PFSK-1 (cell line): ENCODE data around the gene LDLRAP1.

Source experiments
- FOXP2 ChIP-seq: optimal IDR thresholded peaks from 2 replicates; pipeline ENCODE3; 2011; ENCODE audit warnings: borderline replicate concordance, control low read depth, inconsistent platforms; ENCODE audit not compliant: insufficient read depth; ENCODE audit errors: extremely low read length, extremely low read depth
- POLR2AphosphoS5 ChIP-seq: IDR thresholded peaks from 2 replicates; pipeline ENCODE4 v1.6.1; 2012; ENCODE audit warnings: low read depth, mild to moderate bottlenecking, control low read depth, low read length, moderate library complexity
- SIN3A ChIP-seq: IDR thresholded peaks from 2 replicates; pipeline ENCODE4 v1.6.1; 2012; ENCODE audit warnings: mild to moderate bottlenecking, low read length, moderate library complexity, borderline replicate concordance; ENCODE audit not compliant: insufficient read depth
- TAF1 ChIP-seq: IDR thresholded peaks from 2 replicates; pipeline ENCODE4 v1.6.1; 2012; ENCODE audit warnings: low read length, control low read depth, borderline replicate concordance; ENCODE audit not compliant: insufficient read depth
- TF ChIP-seq, protein P1 (sequence below), 2 experiments: IDR thresholded peaks; 2 replicates each; pipeline versions ENCODE4 v1.6.1 to v1.8.0; 2011 to 2012; ENCODE audit warnings: low read depth in 2 of 2, low read length in 2 of 2, control low read depth in 1 of 2, inconsistent platforms in 1 of 2, mild to moderate bottlenecking in 1 of 2, moderate library complexity in 1 of 2; ENCODE audit not compliant: insufficient read depth in 1 of 2

LDLRAP1 gene

GRCh38 chr1:25555753-25556092 lies 12.3 kb downstream of the LDLRAP1 start:
- no peak for TF ChIP-seq POLR2AphosphoS5
- TF ChIP-seq FOXP2, result no peak

DNA sequence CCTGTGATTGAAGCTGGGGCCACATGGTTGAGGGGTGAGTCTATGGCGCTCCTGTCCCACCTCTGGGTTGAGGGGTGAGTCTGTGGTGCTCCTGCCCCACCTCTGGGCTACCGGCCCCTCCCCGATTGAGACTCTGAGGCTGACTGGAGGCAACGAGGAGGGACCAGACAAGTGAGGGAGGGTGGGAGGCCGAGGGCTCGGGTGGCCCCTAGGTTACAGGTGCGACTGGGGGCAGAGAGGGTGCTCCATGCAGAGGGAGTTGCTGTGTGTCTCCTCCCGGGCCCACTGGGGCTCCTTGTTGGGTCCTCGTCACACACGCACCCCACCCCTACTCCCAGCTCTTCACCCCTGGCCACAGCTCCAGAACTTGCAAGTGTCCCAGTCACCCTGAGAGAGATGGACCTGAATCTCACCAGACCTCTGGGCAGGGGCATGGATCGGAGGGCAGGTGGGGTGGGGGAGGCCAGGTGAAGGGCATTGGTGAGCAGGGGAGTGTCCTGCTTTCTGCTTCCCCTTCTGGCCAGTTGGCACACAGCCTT lies 12.8 kb downstream of the LDLRAP1 start:
- TF ChIP-seq TAF1 (no peak), SIN3A (no peak), FOXP2 (no peak), POLR2AphosphoS5 (no peak)
- TF ChIP-seq, protein P1, sequence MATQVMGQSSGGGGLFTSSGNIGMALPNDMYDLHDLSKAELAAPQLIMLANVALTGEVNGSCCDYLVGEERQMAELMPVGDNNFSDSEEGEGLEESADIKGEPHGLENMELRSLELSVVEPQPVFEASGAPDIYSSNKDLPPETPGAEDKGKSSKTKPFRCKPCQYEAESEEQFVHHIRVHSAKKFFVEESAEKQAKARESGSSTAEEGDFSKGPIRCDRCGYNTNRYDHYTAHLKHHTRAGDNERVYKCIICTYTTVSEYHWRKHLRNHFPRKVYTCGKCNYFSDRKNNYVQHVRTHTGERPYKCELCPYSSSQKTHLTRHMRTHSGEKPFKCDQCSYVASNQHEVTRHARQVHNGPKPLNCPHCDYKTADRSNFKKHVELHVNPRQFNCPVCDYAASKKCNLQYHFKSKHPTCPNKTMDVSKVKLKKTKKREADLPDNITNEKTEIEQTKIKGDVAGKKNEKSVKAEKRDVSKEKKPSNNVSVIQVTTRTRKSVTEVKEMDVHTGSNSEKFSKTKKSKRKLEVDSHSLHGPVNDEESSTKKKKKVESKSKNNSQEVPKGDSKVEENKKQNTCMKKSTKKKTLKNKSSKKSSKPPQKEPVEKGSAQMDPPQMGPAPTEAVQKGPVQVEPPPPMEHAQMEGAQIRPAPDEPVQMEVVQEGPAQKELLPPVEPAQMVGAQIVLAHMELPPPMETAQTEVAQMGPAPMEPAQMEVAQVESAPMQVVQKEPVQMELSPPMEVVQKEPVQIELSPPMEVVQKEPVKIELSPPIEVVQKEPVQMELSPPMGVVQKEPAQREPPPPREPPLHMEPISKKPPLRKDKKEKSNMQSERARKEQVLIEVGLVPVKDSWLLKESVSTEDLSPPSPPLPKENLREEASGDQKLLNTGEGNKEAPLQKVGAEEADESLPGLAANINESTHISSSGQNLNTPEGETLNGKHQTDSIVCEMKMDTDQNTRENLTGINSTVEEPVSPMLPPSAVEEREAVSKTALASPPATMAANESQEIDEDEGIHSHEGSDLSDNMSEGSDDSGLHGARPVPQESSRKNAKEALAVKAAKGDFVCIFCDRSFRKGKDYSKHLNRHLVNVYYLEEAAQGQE (IDR thresholded peaks at IDR 0.05; ENCODE audit: insufficient read depth in 1 of 2, low read depth in 2 of 2, low read length in 2 of 2), result no peak

GRCh38 chr1:25556791-25557476 lies 13.5 kb downstream of the LDLRAP1 start:
- no peak for TF ChIP-seq POLR2AphosphoS5

GRCh38 chr1:25557543-25557942 lies 14.1 kb downstream of the LDLRAP1 start:
- no peak for TF ChIP-seq POLR2AphosphoS5
- no peak for TF ChIP-seq FOXP2
- no peak for TF ChIP-seq TAF1
- TF ChIP-seq, protein P1 (IDR thresholded peaks at IDR 0.05; ENCODE audit: insufficient read depth in 1 of 2, low read depth in 2 of 2, low read length in 2 of 2), result no peak

DNA sequence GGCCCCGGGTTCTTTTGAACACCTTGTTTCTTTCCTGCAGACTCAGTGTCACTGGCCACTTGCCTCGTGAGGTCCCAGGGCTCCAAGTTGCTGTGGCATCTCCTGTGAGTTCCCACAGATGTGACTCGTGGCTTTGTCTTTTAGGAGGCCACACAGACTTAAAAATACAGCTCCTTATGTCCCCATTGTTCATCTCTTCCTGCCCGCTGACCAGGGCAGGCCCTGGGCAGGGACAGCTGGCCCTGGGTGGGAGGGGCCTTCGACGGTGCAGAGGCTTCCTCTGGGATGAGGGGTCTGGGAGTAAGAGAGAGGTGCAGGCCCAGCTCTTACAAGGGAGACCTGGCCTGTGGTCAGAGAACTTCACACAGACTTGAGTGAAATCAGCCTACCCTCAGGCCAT lies 15.6 kb downstream of the LDLRAP1 start:
- TF ChIP-seq, protein P1 (IDR thresholded peaks at IDR 0.05; ENCODE audit: insufficient read depth in 1 of 2, low read depth in 2 of 2, low read length in 2 of 2), result no peak
- TF ChIP-seq SIN3A (no peak), TAF1 (no peak), FOXP2 (no peak), POLR2AphosphoS5 (no peak)

GRCh38 chr1:25560001-25560400 lies 16.6 kb downstream of the LDLRAP1 start:
- no peak for TF ChIP-seq SIN3A
- TF ChIP-seq TAF1, result no peak
- no peak for TF ChIP-seq FOXP2
- TF ChIP-seq, protein P1 (IDR thresholded peaks at IDR 0.05; ENCODE audit: insufficient read depth in 1 of 2, low read depth in 2 of 2, low read length in 2 of 2), result no peak
- TF ChIP-seq POLR2AphosphoS5, result no peak
